Measurements from ENCODE around the gene ZFAND3.

Gene ZFAND3

GRCh38 chr6:37910998-37911397, 91.5 kb downstream of the ZFAND3 start:
- no peak for DNase-seq (ENCODE audit: low read depth)
- no peak for TF ChIP-seq CTCF (conservative IDR thresholded peaks at IDR 0.05; ENCODE audit: control insufficient read depth, insufficient read depth, low read depth, low read length)
- H3K4me3 ChIP-seq (ENCODE audit: control insufficient read depth, low read depth, low read length): no peak overlapping the region

- no peak for TF ChIP-seq CTCF (conservative IDR thresholded peaks at IDR 0.05; ENCODE audit: control insufficient read depth, insufficient read depth, low read depth, low read length)
- DNase-seq (ENCODE audit: low read depth): peak; percentile 28
These were observed 93.7 kb downstream of the ZFAND3 start for GRCh38 chr6:37913210-37913609.

GRCh38 chr6:37915463-37915862, 95.9 kb downstream of the ZFAND3 start:
- no peak for DNase-seq (ENCODE audit: low read depth)
- no peak for TF ChIP-seq CTCF (conservative IDR thresholded peaks at IDR 0.05; ENCODE audit: control insufficient read depth, insufficient read depth, low read depth, low read length)
- no peak overlapping the region for H3K4me3 ChIP-seq (ENCODE audit: control insufficient read depth, low read depth, low read length)

More at GRCh38 chr6:37913210-37913609, 93.7 kb downstream of the ZFAND3 start:
- H3K4me3 ChIP-seq (ENCODE audit: control insufficient read depth, low read depth, low read length): no peak overlapping the region

- DNase-seq (ENCODE audit: low read depth): no peak
- TF ChIP-seq CTCF (conservative IDR thresholded peaks at IDR 0.05; ENCODE audit: control insufficient read depth, insufficient read depth, low read depth, low read length): no peak
These were observed 96.6 kb downstream of the ZFAND3 start for GRCh38 chr6:37916149-37916548.

GRCh38 chr6:37916675-37917074, 97.1 kb downstream of the ZFAND3 start:
- H3K4me3 ChIP-seq (ENCODE audit: control insufficient read depth, low read depth, low read length): no peak overlapping the region
- no peak for TF ChIP-seq CTCF (conservative IDR thresholded peaks at IDR 0.05; ENCODE audit: control insufficient read depth, insufficient read depth, low read depth, low read length)
- no peak for DNase-seq (ENCODE audit: low read depth)

More at GRCh38 chr6:37916149-37916548, 96.6 kb downstream of the ZFAND3 start:
- no peak overlapping the region for H3K4me3 ChIP-seq (ENCODE audit: control insufficient read depth, low read depth, low read length)

- no peak for TF ChIP-seq CTCF (conservative IDR thresholded peaks at IDR 0.05; ENCODE audit: control insufficient read depth, insufficient read depth, low read depth, low read length)
- H3K4me3 ChIP-seq (ENCODE audit: control insufficient read depth, low read depth, low read length): no peak overlapping the region
- no peak for DNase-seq (ENCODE audit: low read depth)
These were observed 98.0 kb downstream of the ZFAND3 start for GRCh38 chr6:37917566-37917965.
